ENCODE results near the gene CLK4.

Gene CLK4

GRCh38 chr5:178553517-178553916 lies 73.3 kb downstream of the CLK4 start:
- no peak for DNase-seq (ENCODE audit: low spot score)
